ENCODE measurements around the gene DQX1.
"Not testable (repeated sequence)": the region's sequence is repeated elsewhere in the genome, so short reads cannot be mapped to it uniquely, and the experiment has no call there.

DQX1 gene, protein sequence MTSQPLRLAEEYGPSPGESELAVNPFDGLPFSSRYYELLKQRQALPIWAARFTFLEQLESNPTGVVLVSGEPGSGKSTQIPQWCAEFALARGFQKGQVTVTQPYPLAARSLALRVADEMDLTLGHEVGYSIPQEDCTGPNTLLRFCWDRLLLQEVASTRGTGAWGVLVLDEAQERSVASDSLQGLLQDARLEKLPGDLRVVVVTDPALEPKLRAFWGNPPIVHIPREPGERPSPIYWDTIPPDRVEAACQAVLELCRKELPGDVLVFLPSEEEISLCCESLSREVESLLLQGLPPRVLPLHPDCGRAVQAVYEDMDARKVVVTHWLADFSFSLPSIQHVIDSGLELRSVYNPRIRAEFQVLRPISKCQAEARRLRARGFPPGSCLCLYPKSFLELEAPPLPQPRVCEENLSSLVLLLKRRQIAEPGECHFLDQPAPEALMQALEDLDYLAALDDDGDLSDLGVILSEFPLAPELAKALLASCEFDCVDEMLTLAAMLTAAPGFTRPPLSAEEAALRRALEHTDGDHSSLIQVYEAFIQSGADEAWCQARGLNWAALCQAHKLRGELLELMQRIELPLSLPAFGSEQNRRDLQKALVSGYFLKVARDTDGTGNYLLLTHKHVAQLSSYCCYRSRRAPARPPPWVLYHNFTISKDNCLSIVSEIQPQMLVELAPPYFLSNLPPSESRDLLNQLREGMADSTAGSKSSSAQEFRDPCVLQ

DNA sequence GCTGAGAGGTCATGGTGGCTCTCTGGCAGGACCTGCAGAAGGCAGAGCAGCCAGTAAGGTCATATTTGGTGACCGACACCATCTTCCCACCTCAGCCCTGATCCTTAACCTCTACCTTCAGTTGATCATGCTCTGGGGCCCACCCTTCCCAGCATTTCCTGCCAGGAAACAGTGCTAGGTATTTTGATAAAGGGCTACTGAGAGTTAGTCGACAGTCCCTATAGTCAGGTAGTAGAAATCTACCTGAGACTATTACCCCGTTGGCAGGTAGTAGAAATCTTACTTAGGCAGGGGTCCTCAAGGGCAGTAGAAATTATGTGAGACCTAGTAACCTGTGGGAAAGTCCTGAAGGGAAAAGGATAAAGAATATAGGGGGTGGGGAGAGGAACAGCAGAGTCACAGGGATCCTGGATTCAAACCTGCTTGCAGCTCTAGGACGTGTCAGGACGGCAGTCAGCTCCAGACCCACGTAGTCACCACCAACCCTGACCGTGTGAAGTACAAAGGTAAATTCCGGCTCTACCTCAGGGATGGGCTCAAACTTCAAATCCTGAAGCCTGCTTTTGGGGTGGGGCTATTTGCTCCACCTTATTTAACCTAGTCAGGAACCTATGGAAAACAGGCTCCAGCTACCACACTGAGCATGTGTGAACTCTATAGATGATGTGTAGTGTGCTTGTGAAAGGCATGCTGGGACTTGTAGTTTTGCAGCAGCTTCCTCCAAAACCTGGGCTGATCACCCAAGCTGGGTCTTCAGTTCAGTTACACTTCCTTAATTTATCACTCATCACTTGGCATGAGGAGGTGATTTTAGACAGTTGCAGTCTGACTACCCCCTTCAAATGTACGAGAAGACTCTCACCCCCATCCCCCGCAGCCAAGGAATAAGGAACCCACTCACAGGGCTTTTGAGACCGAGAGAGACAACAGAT lies at the start of gene DQX1:
TSS of gene DQX1 (minus strand) at position 515 of the 932 bp plus-strand sequence. CDS start at position 13, 502 bp downstream.
- DNase-seq (ENCODE audit: low read depth, low spot score): peak; percentile 40

DNA sequence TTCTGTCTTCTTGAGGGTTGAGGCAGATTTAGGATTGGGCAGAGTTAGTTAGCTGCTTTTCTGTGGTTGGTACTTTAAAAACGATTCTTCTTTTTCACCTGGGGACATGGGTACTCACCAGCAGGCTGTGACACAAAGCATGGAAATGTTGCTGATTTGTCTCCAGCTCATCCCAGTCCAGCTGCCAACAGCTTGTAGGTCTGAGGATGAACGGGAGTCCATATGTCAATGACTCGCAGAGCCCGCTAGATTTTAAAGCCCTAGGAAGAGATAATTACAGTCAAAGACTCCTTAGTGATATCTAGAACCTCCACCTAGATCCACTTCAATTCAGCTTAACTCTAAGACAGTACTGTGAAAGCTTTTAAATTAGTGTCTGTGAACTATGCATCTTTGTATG lies 49.3 kb upstream of the DQX1 start:
- DNase-seq (ENCODE audit: low read depth, low spot score): no peak

DNA sequence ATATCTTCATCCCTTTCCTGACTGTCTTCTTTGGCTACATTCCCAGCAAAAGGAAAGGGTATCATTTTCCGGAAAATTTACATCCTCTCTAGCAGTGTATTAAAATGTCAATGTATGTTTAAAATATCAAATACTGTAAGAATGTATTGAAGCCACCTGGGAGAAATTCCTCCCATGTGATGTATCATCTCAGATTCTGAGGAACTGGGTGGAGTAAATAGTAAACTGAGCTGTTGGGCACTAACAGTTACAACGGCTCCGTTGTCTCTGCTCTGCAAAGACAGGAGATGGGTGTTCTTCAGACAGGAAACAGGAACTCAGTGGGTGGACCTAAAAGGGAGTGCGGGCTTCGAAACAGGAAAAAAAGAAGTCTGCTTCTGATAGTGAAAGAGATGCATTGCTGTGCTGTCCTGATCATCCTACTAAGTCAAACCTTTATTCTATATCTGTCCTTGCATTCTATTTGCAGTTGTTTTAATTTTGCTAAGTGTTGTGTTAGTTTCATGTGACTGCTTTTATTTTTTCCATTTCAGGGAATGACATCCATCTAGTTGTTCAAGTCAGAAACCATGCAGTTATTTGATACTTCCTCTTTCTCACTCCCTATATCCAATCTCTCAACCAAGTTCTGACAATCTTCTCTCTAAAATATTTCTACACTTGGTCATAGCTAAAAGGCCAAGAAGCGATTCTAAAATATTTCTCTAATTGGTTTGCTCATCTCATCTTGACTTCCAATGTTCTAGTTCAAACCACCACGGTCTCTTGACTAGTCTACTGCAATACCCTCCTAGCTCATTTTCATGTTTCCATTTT lies 47.9 kb upstream of the DQX1 start:
- DNase-seq (ENCODE audit: low read depth, low spot score): no peak

DNA sequence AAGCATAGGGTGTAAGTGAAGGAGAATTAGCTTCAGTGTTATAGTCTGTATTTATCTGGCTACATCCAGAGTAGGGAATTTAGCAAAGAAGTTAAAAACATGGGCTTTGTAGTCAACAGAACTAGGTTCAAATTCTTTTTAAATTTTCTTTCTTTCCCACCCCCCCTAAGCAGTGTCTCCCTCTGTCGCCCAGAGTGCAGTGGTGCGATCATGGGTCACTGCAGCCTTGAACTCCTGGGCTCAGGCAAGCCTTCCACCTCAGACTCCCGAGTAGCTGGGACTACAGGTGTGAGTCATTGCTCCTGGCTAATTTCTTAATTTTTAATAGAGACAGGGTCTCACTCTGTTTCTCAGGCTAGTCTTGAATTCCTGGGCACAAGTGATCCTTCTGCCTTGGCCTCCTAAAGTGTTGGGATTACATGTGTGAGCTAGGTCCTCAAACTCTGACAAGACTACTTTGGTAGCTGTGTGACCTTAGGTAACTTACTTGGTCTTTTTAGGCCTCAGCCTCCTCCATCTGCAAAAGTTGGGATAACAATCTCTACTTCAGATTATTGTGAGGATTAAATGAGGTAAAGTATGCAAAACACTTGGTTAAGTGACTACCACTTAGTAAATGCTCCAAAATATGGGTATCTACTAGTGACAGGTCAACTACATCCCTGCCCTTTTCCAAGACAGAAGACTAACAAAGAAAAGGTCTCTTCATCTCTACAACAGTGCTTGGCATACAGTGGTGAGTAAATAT lies 46.3 kb upstream of the DQX1 start:
- DNase-seq (ENCODE audit: low read depth, low spot score): no peak

DNA sequence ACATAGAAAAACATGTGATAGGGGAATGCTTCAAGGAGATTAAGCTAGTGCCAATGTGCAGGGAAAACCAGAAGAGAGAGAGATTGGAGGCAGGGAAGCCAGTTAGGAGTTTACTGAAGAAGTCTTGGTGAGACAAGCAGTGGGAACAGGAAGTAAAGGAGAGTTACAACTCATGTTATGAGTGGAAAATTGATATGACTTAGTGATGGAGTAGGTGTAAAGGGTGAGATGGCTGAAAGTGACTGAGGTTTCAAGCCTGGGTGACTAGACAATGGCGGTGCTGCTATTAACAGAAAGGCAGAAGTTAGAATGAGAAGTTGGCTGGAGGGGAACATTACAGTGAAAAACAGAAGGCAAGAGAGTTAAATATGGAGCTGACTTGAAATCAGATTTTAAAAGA lies 45.0 kb upstream of the DQX1 start:
- no peak for DNase-seq (ENCODE audit: low read depth, low spot score)

DNA sequence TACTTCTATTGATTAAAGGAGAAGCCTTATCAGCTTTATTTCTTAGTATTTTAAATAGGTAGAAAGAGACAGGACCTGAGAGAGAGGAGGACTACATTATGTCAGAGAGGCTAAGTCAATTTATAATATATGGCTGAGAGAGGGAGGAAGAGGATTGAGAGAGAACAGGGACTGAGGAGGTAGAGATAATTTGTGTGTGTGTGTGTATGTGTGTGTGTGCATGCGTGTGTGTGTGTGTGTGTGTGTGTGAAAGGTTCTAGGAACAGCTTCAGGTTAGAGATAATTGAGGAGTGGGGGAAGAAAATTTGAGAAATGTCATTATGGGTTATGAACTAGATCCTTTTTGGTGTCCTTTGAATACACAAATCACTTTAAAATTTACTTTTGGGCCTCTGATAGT lies 43.7 kb upstream of the DQX1 start:
- no peak for DNase-seq (ENCODE audit: low read depth, low spot score)

DNA sequence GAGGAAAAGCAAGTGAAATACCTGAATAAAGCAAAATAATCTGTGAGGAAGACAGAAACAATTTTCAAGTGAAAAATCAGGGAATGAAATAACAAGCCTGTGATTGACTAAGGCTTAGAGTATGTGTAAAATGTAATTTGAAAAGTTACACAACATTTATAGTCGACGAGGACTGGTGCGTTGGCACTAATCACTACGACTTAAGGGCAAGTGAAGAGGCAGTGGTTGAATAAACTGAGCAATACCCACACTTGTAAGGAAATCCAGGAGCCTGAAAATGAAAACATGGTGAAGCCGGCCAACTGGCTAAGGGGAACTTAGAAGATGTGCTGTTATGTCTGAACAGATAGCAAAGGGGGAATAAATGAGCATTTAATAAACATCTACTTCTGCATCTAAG lies 41.9 kb upstream of the DQX1 start:
- DNase-seq (ENCODE audit: low read depth, low spot score): no peak

DNA sequence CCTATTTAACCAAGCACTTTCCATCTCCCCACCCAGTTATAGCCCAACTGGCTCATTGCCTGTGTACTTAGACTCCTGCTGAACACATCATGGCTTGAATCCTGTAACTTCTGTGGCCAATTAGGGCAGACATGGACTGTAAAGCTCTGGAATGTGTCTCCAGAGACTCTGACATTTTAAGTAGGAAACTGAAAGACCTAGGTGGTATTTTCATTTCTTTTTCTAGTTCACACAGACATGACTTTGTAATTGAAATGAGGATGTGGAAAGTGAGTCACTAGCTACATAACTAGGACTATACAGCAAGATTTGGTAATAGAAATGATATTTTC lies 40.7 kb upstream of the DQX1 start:
- DNase-seq (ENCODE audit: low read depth, low spot score): no peak

DNA sequence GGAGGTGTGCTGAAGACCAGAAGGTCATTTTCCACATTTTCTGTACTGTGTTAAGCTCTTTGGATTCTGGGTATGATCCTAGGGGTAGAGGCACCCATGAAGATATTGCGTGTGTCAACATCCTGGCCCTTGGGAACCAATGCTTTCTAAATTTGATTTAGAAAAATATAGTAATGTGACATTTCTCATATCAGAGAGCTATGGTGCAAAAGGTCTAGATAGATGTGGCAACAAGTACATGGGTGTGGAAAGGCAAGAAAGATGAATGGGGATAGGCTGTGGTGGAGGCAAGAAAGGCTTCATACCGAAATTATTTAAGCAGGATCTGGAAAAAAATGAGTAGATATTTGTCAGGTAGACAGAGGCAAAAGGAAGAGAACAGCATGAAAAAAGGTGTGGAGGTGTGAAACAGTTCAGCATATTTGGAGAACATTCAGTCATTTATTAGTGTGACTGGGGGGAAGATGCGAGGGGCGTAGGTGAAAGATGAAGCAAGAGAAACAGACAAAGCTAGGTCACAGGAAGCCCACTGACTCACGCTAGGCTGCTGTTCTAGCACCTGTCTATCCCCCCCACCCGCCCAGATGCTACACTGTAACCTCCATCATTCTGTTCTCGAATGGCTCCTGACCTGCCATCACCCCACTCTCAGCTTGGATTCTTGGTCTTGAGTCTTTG lies 40.2 kb upstream of the DQX1 start:
- no peak for DNase-seq (ENCODE audit: low read depth, low spot score)

DNA sequence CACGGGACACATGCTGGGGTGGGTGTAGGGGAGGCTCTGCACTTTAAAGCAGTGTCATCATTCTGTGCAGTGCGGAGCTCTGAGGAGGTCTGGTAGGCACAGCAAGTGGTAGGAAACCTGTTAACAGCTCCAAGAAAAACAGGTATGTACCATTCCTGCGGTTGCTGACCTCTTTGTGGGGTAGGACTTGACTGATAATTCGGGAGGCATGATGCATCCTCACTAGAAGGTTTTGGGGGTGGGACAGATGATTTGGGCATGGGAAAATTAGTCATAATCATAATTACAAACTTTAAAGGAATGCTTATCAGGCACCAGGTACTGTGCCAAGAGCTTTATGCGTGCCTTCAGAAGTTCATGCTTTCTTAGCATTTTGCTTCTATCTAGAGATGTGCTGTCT lies 38.2 kb upstream of the DQX1 start:
- no peak for DNase-seq (ENCODE audit: low read depth, low spot score)

DNA sequence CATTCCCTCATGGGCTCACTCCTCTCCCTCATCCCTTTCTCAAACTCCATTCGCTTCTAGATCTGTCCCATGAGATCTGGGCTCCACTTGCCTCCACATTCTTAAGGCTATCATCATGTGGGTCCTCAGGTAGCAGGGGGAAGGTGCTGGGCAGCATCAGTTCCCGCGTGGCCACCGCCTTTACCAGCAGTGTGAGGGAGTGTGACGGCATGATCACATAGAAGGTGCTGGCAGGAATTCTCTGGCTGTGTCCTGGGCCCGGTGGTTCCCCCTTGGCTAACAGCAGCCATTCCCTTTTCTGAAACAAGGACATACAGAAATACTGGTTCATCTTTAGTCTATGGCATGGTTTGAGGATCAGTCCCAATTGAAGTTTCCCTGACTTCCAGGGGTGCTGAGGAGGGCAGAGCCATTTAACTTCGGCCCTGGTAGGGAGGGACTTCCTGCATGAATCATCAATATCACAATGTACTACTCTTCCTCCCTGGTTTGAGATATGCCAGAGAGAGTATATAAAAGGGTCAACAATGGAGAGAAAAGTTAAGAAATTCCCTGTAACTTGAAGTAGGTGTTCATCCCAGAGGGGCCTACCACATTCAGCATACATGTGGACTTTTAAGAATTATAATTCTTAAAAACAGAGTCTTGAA lies 36.2 kb upstream of the DQX1 start:
- no peak for DNase-seq (ENCODE audit: low read depth, low spot score)

DNA sequence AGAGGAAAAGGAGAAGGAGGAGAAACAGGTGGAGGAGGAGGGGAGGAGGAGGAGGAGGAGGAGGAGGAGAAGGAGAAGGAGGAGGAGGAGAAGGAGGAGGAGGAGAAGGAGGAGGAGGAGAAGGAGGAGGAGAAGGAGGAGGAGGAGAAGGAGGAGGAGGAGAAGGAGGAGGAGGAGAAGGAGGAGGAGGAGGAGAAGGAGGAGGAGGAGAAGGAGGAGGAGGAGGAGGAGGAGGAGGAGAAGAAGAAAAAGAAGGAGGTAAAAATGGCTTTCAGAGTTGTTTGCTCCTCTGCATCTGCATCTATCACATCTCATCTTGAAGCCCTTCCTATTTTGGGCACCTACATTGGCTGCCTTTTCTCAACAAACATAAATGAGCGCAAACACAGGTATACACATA lies 35.0 kb upstream of the DQX1 start:
- DNase-seq (ENCODE audit: low read depth, low spot score): not testable (repeated sequence)

DNA sequence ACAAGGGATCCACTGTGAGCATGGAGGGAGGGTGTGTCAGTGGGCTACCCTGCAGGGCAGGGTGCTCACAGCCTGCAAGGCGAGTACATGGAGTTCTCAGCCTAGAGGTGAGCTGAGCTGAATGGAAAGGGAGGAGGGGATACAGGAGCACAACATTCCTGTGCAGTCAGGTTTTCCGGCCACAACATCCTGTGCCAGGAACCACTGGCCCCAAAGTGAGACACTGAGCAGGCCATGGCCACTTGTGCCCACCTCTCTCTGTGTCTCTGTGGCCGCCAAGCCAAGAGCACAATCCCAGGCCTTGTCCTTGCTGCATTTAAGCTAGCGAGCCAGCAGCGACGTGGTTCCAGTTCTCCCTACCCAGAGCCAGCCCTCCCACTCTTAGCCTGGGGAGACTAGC lies 34.6 kb upstream of the DQX1 start:
- no peak for DNase-seq (ENCODE audit: low read depth, low spot score)

DNA sequence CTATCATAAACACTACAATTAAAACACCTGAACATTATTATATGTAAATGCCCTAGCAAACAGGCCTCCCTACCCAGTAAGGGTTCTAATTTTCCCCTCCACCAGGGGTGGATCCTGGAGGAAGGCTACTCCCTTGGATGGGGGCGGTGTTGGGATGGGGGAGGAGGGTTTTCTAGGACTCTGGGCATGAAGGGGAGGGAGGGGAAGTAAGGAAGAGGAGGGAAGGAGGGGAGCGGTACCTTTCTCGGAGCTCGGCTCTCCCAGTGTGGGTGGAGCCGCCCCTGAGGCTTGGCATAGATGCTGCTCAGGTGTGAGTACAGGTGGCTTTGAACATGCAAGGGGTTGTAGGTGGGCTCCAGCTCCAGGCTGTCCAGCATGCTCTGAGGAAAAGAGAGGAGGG lies 33.9 kb upstream of the DQX1 start:
- no peak for DNase-seq (ENCODE audit: low read depth, low spot score)

DNA sequence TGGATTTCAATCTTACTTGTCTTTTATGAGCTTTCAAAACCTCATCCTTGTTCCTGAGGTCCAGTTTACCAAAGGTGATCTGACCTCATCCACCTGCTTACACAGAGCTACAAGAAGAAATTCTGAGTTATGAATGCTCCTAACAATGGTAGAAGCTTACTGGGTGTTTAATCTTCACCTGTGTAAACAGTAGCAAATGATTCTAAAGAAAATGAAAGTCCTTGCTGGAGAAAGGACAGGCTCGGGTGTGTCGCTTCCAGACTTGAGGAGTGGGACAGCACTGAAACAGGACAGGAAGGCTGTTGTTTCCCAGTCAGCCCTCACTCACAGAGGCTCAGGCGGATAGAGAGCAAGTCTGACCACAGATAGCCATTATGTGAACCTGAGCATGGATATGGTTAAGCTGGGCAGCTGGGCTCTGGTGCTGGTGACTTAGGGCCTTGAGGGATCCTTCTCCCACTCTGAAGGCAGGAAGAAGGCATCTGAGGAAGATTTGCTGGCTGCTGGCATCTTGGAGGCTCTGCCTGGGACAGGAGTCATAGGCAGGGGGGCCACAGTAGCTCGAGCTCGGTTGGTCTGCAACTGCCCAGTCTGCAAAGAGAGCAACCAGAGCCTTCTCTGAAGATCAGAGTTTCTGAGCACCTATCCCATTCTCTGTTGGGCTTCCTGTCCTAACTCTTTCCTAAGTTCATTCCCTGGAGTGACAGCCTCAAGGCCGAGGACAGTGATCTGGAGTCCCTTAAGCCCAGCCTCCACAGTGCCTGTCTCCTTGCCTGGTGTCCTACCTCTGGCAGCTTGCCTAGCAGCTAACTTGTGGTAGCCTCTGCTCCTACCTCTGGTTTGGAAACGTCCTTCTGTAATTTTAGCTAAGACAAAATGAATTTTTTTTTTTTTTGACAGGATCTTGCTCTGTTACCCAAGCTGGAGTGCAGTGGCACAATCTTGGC lies 32.5 kb upstream of the DQX1 start:
- no peak for DNase-seq (ENCODE audit: low read depth, low spot score)

DNA sequence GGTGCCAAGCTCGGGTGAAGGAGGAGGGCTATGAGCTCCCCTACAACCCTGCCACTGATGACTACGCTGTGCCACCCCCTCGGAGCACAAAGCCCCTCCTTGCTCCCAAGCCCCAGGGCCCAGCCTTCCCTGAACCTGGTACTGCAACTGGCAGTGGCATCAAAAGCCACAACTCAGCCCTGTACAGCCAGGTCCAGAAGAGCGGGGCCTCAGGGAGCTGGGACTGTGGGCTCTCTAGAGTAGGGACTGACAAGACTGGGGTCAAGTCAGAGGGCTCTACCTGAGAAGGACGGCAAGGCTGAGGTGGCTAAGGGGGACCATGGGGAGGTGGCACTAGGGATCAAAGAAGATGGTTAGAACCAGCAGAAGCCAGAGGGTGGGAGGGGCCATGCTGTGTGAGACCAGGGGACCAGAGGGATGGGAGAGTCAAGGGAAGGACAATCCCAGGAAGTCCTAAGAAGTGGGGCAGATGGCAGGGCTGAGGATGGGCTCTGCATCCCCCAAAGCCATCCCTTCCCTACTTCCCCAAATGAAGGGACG lies 30.9 kb upstream of the DQX1 start:
- DNase-seq (ENCODE audit: low read depth, low spot score): no peak

DNA sequence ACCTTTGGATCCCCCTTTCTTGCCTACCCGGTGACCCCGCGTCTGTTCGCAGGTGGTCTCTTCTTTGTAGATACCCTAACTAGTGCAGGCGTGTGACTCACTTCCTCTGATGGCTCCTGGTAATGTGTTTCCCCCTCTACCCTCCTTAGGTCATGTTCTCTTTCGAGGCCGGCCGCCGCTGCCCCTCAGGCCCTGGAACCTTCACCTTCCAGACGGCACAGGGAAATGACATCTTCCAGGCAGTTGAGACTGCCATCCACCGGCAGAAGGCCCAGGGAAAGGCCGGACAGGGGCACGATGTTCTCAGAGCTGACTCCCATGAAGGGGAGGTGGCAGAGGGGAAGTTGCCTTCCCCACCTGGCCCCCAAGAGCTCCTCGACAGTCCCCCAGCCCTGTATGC lies 30.1 kb upstream of the DQX1 start:
- DNase-seq (ENCODE audit: low read depth, low spot score): no peak

DNA sequence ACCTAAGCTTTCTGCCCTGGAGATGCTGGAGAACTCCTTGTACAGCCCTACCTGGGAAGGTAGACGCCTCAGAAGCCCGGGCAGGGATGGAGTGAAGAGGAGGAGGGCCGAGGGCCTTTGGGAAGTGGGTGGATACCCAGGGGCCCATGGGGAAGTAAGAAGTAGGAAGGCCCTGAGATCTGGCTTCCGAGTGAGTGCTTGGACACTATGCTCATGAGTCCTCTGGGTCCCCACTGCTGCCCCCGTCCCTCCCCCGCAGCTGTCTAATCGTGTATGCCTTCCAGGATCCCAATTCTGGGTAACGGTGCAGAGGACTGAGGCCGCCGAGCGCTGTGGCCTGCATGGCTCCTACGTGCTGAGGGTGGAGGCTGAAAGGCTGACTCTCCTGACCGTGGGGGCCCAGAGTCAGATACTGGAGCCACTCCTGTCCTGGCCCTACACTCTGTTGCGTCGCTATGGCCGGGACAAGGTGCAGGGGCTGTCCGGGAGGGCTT lies 29.6 kb upstream of the DQX1 start:
- DNase-seq (ENCODE audit: low read depth, low spot score): no peak

All from ELF-1 (cell line).